Measurements from ENCODE around the gene BAHCC1. TPM values are rescaled to one million over a fixed set of nuclear protein-coding genes. Genes with fewer than 3 reads are reported as not detected.
A peak's percentile ranks its signal among the peaks of the same experiment; 100 is the strongest.

Gene BAHCC1
- total and polyA plus RNA-seq, 9 of the 15 experiments (the other 6 are each of a cell fraction or from before 2014, with no cell fraction given), result 0.14 to 26.9 (median 5.0) TPM

DNA sequence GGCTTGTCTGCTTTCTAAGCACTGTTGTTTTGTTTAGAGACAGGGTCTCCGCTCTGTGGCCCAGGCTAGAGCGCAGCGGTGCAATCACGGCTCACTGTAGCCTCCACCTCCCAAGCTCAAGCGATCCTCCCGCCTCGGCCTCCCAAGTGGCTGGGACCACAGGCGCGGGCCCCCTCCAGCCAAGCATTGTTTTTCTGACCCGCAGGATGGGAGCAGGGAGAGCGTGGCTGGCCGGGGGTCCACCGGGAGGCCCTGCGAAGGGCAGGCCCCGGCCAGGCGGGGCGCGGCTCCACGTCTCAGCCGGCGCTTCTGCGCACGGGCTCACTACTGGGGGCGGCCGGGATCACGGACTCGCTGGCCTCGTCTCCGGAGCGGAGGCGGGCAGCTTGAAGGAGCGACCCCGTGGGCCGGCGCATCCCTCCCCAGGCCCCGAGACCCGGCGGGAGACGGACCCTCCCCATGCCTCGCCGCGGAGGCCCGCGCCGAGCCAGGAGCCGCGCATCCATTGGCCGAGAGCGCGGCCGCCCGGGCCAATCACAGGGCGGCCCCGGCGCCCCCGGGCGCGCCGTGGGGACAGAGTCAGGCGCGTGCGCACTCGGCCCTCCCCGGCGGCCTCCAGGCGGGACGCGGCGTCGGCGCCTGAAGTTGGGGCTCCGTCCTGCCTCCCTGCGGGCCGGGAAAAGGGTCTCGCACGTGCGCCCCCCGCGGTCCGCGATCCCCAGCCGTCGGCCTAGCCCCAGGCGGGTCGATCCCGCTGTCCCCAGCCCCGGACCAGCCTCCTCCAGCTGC lies 92.4 kb downstream of the BAHCC1 start (continued):
- TF ChIP-seq, protein P1, sequence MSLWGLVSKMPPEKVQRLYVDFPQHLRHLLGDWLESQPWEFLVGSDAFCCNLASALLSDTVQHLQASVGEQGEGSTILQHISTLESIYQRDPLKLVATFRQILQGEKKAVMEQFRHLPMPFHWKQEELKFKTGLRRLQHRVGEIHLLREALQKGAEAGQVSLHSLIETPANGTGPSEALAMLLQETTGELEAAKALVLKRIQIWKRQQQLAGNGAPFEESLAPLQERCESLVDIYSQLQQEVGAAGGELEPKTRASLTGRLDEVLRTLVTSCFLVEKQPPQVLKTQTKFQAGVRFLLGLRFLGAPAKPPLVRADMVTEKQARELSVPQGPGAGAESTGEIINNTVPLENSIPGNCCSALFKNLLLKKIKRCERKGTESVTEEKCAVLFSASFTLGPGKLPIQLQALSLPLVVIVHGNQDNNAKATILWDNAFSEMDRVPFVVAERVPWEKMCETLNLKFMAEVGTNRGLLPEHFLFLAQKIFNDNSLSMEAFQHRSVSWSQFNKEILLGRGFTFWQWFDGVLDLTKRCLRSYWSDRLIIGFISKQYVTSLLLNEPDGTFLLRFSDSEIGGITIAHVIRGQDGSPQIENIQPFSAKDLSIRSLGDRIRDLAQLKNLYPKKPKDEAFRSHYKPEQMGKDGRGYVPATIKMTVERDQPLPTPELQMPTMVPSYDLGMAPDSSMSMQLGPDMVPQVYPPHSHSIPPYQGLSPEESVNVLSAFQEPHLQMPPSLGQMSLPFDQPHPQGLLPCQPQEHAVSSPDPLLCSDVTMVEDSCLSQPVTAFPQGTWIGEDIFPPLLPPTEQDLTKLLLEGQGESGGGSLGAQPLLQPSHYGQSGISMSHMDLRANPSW (CRISPR knock-in tag; IDR thresholded peaks at IDR 0.05), result no peak
- TF ChIP-seq SMARCB1 (IDR thresholded peaks at IDR 0.05; ENCODE audit: insufficient read length, low read depth) (no peak), ZNF354B (CRISPR knock-in tag; IDR thresholded peaks at IDR 0.05) (no peak), ZBTB8A (IDR thresholded peaks at IDR 0.05; ENCODE audit: partially characterized antibody) (no peak), PRMT5 (CRISPR knock-in tag; IDR thresholded peaks at IDR 0.05) (no peak), ZNF41 (CRISPR knock-in tag; conservative IDR thresholded peaks at IDR 0.05) (no peak), LEF1 (IDR thresholded peaks at IDR 0.05) (no peak), SNIP1 (IDR thresholded peaks at IDR 0.05; ENCODE audit: low read depth) (no peak), SRSF3 (IDR thresholded peaks at IDR 0.05; ENCODE audit: insufficient read depth, low read length) (no peak), ATF1 (CRISPR knock-in tag; IDR thresholded peaks at IDR 0.05) (0 out of 2 replicates have a peak, but pooled peaks have one; percentile 8), ATF1 (tag; IDR thresholded peaks at IDR 0.05) (peak; percentile 57), ZNF589 (CRISPR knock-in tag; IDR thresholded peaks at IDR 0.05; ENCODE audit: low read depth) (peak; percentile 66; the same call in 1 of the 2 replicates), ZNF133 (CRISPR knock-in tag; IDR thresholded peaks at IDR 0.05) (no peak), ZFP30 (CRISPR knock-in tag; IDR thresholded peaks at IDR 0.05; ENCODE audit: borderline replicate concordance) (no peak), ZC3H8 (IDR thresholded peaks at IDR 0.05) (no peak), CREB1 (IDR thresholded peaks at IDR 0.05) (no peak), CREB1 (CRISPR knock-in tag; IDR thresholded peaks at IDR 0.05) (no peak), RBFOX2 (IDR thresholded peaks at IDR 0.05; ENCODE audit: low read depth, low read length) (peak; percentile 89), CBX1 (IDR thresholded peaks at IDR 0.05; ENCODE audit: low read depth) (peak; percentile 64; the same call in 1 of the 2 replicates), ZNF408 (CRISPR knock-in tag; IDR thresholded peaks at IDR 0.05; ENCODE audit: low read depth) (no peak), ZBTB1 (CRISPR knock-in tag; IDR thresholded peaks at IDR 0.05; ENCODE audit: borderline replicate concordance, low read depth) (0 out of 2 replicates have a peak, but pooled peaks have one; percentile 49), ZNF436 (CRISPR knock-in tag; IDR thresholded peaks at IDR 0.05) (no peak), EP400 (IDR thresholded peaks at IDR 0.05) (peak; percentile 41; the same call in 1 of the 2 replicates), POLR2AphosphoS2 (IDR thresholded peaks at IDR 0.05; ENCODE audit: low read length) (no peak)
- TF ChIP-seq, protein P2, sequence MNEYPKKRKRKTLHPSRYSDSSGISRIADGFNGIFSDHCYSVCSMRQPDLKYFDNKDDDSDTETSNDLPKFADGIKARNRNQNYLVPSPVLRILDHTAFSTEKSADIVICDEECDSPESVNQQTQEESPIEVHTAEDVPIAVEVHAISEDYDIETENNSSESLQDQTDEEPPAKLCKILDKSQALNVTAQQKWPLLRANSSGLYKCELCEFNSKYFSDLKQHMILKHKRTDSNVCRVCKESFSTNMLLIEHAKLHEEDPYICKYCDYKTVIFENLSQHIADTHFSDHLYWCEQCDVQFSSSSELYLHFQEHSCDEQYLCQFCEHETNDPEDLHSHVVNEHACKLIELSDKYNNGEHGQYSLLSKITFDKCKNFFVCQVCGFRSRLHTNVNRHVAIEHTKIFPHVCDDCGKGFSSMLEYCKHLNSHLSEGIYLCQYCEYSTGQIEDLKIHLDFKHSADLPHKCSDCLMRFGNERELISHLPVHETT (CRISPR knock-in tag; conservative IDR thresholded peaks at IDR 0.05 in 1 of 2, IDR thresholded peaks at IDR 0.05 in 1 of 2), result peak; percentile 20 to 65; a peak in 1 of 4 replicates
- TF ChIP-seq, protein P3, sequence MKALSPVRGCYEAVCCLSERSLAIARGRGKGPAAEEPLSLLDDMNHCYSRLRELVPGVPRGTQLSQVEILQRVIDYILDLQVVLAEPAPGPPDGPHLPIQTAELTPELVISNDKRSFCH (CRISPR knock-in tag; IDR thresholded peaks at IDR 0.05), result no peak
- TF ChIP-seq, protein P3 (tag; IDR thresholded peaks at IDR 0.05), result peak; percentile 40; the same call in 1 of the 2 replicates
